Measurements from ENCODE around the gene HOXB4. TPM values are rescaled to one million over a fixed set of nuclear protein-coding genes. Genes with fewer than 3 reads are reported as not detected.

HOXB4 gene
- polyA plus RNA-seq, 1 of the 3 experiments (the other 2 are of a cell fraction), result 0.03 TPM

- no peak for DNase-seq
- POLR2A ChIA-PET, result no interaction called here
- no peaks in the 10 kb centered on the region for H3K9me3 ChIP-seq
- H3K9me2 ChIP-seq, result no peaks in the 10 kb centered on the region
- H3K4me2 ChIP-seq, result peak within 1 kb of the TSS; percentile 75; the same call in 1 of the 2 replicates
- no peak within 1 kb of the TSS for H2AFZ ChIP-seq (ENCODE audit: low read depth)
- no peak within 1 kb of the TSS for H3K27ac ChIP-seq (ENCODE audit: low read depth in 2 of 2, low read length in 1 of 2)
- H3K9ac ChIP-seq, result no peak within 1 kb of the TSS; the same call in 1 of the 2 replicates
- no peaks in the 10 kb centered on the region for H3K79me2 ChIP-seq (ENCODE audit: insufficient read depth)
- H3K4me3 ChIP-seq (ENCODE audit: low read depth in 2 of 2, low read length in 1 of 2), result peak within 1 kb of the TSS in 1 of 2 experiments; percentile 12; a peak in 2 of 4 replicates
- 28% methylated on average over 12 of the region's 12 CpGs for WGBS (ENCODE audit: low lambda C conversion rate)
- H3K4me1 ChIP-seq (ENCODE audit: control insufficient read depth in 1 of 2, insufficient read depth in 2 of 2, low read depth in 1 of 2, low read length in 1 of 2), result no peaks in the 10 kb centered on the region
- peaks cover 96% of the 10 kb centered on the region for H3K27me3 ChIP-seq (ENCODE audit: insufficient read depth)
- H3F3A ChIP-seq (replicated peaks; ENCODE audit: insufficient read depth), result peaks cover 9% of the 10 kb centered on the region
- no peak for TF ChIP-seq RXRA (IDR thresholded peaks at IDR 0.05; ENCODE audit: borderline replicate concordance, low read depth)
- no peak for TF ChIP-seq CTCF (IDR thresholded peaks at IDR 0.05)
- TF ChIP-seq NRF1 (IDR thresholded peaks at IDR 0.05; ENCODE audit: low read depth, low read length), result no peak
- TF ChIP-seq GABPA (IDR thresholded peaks at IDR 0.05; ENCODE audit: low read depth), result no peak
- CTCF ChIA-PET, result no interaction called here
- H3K36me3 ChIP-seq (replicated peaks in 1 of 2; ENCODE audit: control insufficient read depth in 1 of 2, insufficient read depth in 2 of 2, low read length in 1 of 2), result no peaks in the 10 kb centered on the region
- H4K20me1 ChIP-seq (ENCODE audit: insufficient read depth), result no peaks in the 10 kb centered on the region
Observed at GRCh38 chr17:48545022-48545375, 33.2 kb downstream of the HOXB4 start, which contains the start of gene HOXB2. HOXB2 (minus strand) TSS chr17:48545109; CDS start chr17:48544911, 198 bp downstream.

- peaks cover 9% of the 10 kb centered on the region for H3F3A ChIP-seq (replicated peaks; ENCODE audit: insufficient read depth)
- no peak overlapping the region for H3K27ac ChIP-seq (ENCODE audit: low read depth in 2 of 2, low read length in 1 of 2)
- no peaks in the 10 kb centered on the region for H3K4me1 ChIP-seq (ENCODE audit: control insufficient read depth in 1 of 2, insufficient read depth in 2 of 2, low read depth in 1 of 2, low read length in 1 of 2)
- peak overlapping the region; percentile 75; the same call in 1 of the 2 replicates for H3K4me2 ChIP-seq
- no peaks in the 10 kb centered on the region for H3K9me2 ChIP-seq
- H3K79me2 ChIP-seq (ENCODE audit: insufficient read depth), result no peaks in the 10 kb centered on the region
- DNase-seq, result no peak
- WGBS (ENCODE audit: low lambda C conversion rate), result 10% methylated on average over 38 of the region's 38 CpGs
- ChIA-PET CTCF (interaction anchor here (0.9 to 1.2 kb wide), 2 partner anchors 12 to 74 kb away, joined by 3 read pairs; no protein-coding TSS in a partner anchor), POLR2A (no interaction called here)
- H3K9me3 ChIP-seq, result no peaks in the 10 kb centered on the region
- TF ChIP-seq GATA2 (CRISPR knock-in tag; IDR thresholded peaks at IDR 0.05) (no peak), PBX3 (IDR thresholded peaks at IDR 0.05) (0 out of 2 replicates have a peak, but pooled peaks have one; percentile 5)
- H2AFZ ChIP-seq (ENCODE audit: low read depth), result no peak overlapping the region
- no peaks in the 10 kb centered on the region for H3K36me3 ChIP-seq (replicated peaks in 1 of 2; ENCODE audit: control insufficient read depth in 1 of 2, insufficient read depth in 2 of 2, low read length in 1 of 2)
- no peak overlapping the region; a peak in 1 of 4 replicates for H3K4me3 ChIP-seq (ENCODE audit: low read depth in 2 of 2, low read length in 1 of 2)
- peaks cover 96% of the 10 kb centered on the region for H3K27me3 ChIP-seq (ENCODE audit: insufficient read depth)
- no peak overlapping the region; the same call in 1 of the 2 replicates for H3K9ac ChIP-seq
- no peaks in the 10 kb centered on the region for H4K20me1 ChIP-seq (ENCODE audit: insufficient read depth)
Observed at GRCh38 chr17:48544349-48545021, 33.7 kb downstream of the HOXB4 start.

Measured in SK-N-SH (cell line).